ENCODE data around the gene MTG2.

DNA sequence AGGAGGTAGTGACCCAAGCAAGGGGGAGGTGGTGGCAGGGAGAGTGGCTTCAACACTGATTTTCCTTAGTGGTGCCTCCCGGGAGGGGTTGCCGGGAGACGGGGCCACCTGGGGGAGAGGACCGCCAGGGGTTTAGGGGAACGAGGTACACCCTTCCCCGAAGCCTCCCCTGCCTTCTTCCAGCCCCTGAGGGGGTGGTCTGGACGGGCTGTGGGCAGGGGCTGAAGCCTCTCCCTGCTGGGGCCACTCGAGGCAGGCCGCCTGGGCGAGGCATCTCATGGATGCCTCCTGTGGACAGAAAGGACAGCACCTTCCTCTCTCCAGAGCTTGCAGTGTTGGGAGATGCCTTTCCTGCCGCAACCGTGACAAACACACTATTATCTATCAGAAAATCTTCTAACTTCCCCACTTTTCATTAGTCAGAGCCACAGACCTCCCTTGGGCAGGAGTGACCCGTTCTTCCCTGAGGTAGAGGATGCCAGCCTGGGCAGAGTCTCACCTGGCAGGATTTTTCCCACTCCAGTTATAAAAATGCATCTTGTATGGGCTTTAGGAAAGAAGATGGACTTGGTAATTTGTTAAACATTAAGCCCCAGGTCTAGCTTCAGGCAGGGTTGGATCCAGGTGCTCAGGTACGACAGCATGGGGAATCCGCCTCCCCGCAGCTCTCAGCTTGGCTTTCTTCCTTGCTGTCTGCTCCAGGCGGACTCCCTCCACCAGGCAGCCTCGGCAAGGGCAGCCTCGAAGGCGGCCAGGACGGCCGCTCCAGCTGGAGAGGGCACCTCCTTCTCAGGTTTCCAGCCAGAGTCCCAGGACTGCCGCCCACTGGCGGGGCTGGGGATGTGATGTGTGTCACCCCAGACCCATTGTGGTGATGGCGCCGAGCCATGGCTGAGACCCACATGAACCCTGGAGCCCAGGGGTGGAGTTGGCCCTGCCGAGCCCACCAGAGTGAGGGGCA lies 26.2 kb downstream of the MTG2 start:
- TF ChIP-seq, protein P1, sequence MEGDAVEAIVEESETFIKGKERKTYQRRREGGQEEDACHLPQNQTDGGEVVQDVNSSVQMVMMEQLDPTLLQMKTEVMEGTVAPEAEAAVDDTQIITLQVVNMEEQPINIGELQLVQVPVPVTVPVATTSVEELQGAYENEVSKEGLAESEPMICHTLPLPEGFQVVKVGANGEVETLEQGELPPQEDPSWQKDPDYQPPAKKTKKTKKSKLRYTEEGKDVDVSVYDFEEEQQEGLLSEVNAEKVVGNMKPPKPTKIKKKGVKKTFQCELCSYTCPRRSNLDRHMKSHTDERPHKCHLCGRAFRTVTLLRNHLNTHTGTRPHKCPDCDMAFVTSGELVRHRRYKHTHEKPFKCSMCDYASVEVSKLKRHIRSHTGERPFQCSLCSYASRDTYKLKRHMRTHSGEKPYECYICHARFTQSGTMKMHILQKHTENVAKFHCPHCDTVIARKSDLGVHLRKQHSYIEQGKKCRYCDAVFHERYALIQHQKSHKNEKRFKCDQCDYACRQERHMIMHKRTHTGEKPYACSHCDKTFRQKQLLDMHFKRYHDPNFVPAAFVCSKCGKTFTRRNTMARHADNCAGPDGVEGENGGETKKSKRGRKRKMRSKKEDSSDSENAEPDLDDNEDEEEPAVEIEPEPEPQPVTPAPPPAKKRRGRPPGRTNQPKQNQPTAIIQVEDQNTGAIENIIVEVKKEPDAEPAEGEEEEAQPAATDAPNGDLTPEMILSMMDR (optimal IDR thresholded peaks at IDR 0.05 in 1 of 3, IDR thresholded peaks at IDR 0.05 in 1 of 3, conservative IDR thresholded peaks at IDR 0.05 in 1 of 3; ENCODE audit: extremely low read depth in 1 of 3, insufficient read depth in 2 of 3, low read length in 3 of 3) = peak in 2 of 3 experiments; percentile 38 to 40
- TF ChIP-seq EZH2 (IDR thresholded peaks at IDR 0.05; ENCODE audit: low read length) = no peak

Measured in keratinocyte (primary cell).